GM08714 (cell line): ENCODE measurements around the gene RPA1.
"Not testable (repeated sequence)": the region's sequence is repeated elsewhere in the genome, so short reads cannot be mapped to it uniquely, and the experiment has no call there.

ENCODE experiments used
- H3K4me3 ChIP-seq: fragments of 200-500 bp; sonication (Bioruptor generic); 2 replicates; pipeline ENCODE4 v1.5.1; 2014; ENCODE audit warnings: mild to moderate bottlenecking, low read length, inconsistent platforms
- ZNF274 ChIP-seq: IDR thresholded peaks from 2 replicates; pipeline ENCODE4 v1.6.1; 2012; ENCODE audit warnings: mild to moderate bottlenecking, low read depth, low read length

The RPA1 gene

GRCh38 chr17:1852327-1852726 is 22.5 kb downstream of the RPA1 start:
- TF ChIP-seq ZNF274, result no peak
- H3K4me3 ChIP-seq, result no peak overlapping the region

- no peak overlapping the region for H3K4me3 ChIP-seq
- no peak for TF ChIP-seq ZNF274
Observed at GRCh38 chr17:1853698-1854097, 23.9 kb downstream of the RPA1 start.

- not testable (repeated sequence) for H3K4me3 ChIP-seq
Observed at GRCh38 chr17:1856462-1856861, 26.7 kb downstream of the RPA1 start.

GRCh38 chr17:1860978-1861377 is 31.2 kb downstream of the RPA1 start:
- TF ChIP-seq ZNF274, result no peak
- H3K4me3 ChIP-seq, result no peak overlapping the region

GRCh38 chr17:1861391-1862010 is 31.7 kb downstream of the RPA1 start:
- H3K4me3 ChIP-seq, result no peak overlapping the region
- no peak for TF ChIP-seq ZNF274

GRCh38 chr17:1865252-1866037 is 35.6 kb downstream of the RPA1 start:
- TF ChIP-seq ZNF274, result no peak
- H3K4me3 ChIP-seq, result no peak overlapping the region

- no peak overlapping the region for H3K4me3 ChIP-seq
- TF ChIP-seq ZNF274, result no peak
Observed at GRCh38 chr17:1867307-1867706, 37.5 kb downstream of the RPA1 start.

GRCh38 chr17:1868090-1868489 is 38.3 kb downstream of the RPA1 start:
- no peak for TF ChIP-seq ZNF274
- no peak overlapping the region for H3K4me3 ChIP-seq

GRCh38 chr17:1870592-1870991 is 40.8 kb downstream of the RPA1 start:
- TF ChIP-seq ZNF274, result no peak
- no peak overlapping the region for H3K4me3 ChIP-seq

- no peak overlapping the region for H3K4me3 ChIP-seq
- TF ChIP-seq ZNF274, result no peak
Observed at GRCh38 chr17:1871756-1872155, 42.0 kb downstream of the RPA1 start.

- TF ChIP-seq ZNF274, result no peak
- no peak overlapping the region for H3K4me3 ChIP-seq
Observed at GRCh38 chr17:1872254-1872653, 42.4 kb downstream of the RPA1 start.

- H3K4me3 ChIP-seq, result no peak overlapping the region
- TF ChIP-seq ZNF274, result no peak
Observed at GRCh38 chr17:1872976-1873375, 43.2 kb downstream of the RPA1 start.

- H3K4me3 ChIP-seq, result no peak overlapping the region
- no peak for TF ChIP-seq ZNF274
Observed at GRCh38 chr17:1873418-1873817, 43.6 kb downstream of the RPA1 start.

GRCh38 chr17:1875597-1875996 is 45.8 kb downstream of the RPA1 start:
- TF ChIP-seq ZNF274, result no peak

GRCh38 chr17:1878419-1879121 is 48.8 kb downstream of the RPA1 start:
- TF ChIP-seq ZNF274, result no peak
- no peak overlapping the region for H3K4me3 ChIP-seq

More at GRCh38 chr17:1875597-1875996, 45.8 kb downstream of the RPA1 start:
- H3K4me3 ChIP-seq, result no peak overlapping the region
